Lower leg skin (tissue), 3 donors: ENCODE measurements around the gene ASB5.

Experiments used
- CTCF ChIP-seq, 3 donors: fragments of 450-650 bp; IDR thresholded peaks; one replicate each; pipeline ENCODE4 v1.5.1; 2016; ENCODE audit warnings: antibody characterized with exemption in 3 of 3, mild to moderate bottlenecking in 3 of 3, moderate library complexity in 2 of 3
- POLR2A ChIP-seq, 2 donors: fragments of 450-650 bp; IDR thresholded peaks; one replicate each; pipeline ENCODE4 v1.6.1; 2016 to 2017; ENCODE audit warnings: antibody characterized with exemption in 2 of 2, mild to moderate bottlenecking in 1 of 2, moderate library complexity in 1 of 2

GRCh38 chr4:176242764-176243347, 26.2 kb downstream of the ASB5 start:
- TF ChIP-seq CTCF (IDR thresholded peaks at IDR 0.05), result no peak
- no peak for TF ChIP-seq POLR2A (IDR thresholded peaks at IDR 0.05)
